GM19099 (cell line): Measurements from ENCODE around the gene PLA1A.

ENCODE experiments used
- POLR2A ChIP-seq: IDR thresholded peaks from 3 replicates; pipeline ENCODE4 v1.6.1; 2011; ENCODE audit warnings: low read depth; ENCODE audit not compliant: insufficient read length; ENCODE audit errors: extremely low read depth

The PLA1A gene

DNA sequence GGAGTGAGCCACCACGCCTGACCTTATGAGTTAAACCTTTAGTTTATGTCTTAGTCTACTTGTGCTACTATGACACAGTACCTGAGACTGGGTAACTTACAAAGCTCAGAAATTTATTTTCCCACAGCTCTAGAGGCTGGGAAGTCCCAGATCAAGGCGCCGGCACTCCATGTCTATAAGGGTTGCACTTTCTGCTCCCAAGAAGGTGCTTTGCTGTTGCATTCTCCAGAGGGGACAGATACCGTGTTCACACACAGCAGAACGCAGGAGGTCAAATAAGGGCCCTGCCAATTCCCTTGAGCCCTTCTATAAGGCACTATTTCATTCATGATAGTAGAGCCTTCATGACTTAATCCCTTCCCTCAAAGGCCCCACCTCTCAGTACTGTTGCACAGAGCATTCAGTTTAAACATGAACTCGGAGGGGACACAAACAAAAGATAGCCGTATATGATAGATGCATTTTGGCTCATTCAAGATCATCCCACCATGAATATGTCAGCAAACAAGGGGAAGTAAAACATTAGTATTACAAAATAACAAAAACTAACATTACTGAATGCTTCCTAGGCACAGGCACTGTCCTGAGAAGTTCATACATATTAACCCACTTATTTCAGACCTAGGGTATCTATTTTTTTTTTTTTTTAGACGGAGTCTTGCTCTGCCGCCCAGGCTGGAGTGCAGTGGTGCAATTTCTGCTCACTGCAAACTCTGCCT, 26.5 kb downstream of the PLA1A start:
- no peak for TF ChIP-seq POLR2A

DNA sequence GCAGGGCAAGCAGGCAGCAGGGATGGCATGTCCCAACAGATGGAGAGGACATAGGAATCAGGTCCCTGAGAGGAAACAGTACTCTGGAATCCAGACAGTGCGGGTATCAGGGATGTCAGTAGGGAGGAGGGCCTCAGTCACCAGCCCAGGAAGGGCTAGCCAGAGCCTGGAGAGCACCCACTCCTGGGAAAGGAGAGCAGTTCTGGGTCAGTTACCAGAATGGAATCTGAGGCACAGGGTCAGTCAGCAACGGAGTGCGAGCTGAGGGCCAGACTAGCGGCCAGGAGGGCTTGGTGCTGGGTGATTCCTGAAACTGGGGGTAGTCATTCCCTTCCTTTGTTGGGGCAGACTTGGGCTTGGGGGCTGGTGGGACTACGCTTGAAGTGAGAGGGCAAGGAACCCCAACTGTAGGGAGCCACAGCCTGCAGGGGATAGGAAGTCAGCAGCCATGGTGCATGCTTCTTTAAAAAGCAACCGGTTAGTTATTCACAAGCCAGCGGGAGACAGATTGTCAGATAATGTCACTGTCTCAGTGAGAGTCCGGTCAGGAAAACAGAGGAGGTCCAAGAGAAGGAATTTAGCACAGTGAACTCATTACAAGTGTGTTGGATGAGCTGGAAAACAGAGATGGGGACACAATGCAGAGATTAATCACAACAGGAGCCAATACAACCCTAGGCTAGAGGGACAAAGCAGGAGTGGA, 27.9 kb downstream of the PLA1A start:
- no peak for TF ChIP-seq POLR2A

DNA sequence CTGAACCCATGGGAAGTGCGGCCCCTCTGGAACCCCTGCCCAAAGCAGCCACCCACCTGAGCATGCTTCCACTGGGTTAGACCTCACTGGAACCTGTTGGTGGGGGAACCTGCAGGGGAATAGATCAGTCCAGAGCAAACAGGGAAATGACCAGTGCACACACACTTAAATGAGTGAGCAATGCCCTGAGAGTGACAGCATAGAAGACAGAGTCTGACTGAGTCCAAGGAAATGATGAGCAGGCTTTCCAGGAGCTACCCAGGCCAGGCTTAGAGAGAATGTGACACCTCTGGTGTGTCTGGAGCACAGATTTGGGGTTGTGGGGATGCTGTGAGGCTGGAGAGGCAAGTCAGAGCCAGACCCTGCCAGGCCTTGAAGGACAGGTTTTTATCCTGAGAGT, 28.5 kb downstream of the PLA1A start:
- no peak for TF ChIP-seq POLR2A

DNA sequence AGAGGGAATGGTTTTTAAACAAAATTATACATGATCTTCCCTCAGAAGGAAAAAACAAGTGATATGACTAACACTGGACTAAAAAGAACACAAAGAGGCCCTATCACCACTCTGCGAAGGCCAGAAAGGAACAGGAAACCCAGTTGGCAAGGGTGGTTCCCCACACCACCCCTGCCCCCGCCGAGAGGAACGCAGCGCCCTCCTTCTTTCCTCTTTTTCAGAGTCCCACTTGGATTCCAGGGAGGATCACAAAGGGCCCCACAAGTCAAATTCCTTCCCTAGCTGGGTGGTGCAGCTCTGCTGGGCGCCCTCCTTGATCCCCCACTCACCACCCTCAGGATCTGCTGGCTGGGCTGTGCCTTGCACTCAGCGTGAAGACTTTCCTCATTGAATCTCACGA, 29.8 kb downstream of the PLA1A start:
- TF ChIP-seq POLR2A = no peak

DNA sequence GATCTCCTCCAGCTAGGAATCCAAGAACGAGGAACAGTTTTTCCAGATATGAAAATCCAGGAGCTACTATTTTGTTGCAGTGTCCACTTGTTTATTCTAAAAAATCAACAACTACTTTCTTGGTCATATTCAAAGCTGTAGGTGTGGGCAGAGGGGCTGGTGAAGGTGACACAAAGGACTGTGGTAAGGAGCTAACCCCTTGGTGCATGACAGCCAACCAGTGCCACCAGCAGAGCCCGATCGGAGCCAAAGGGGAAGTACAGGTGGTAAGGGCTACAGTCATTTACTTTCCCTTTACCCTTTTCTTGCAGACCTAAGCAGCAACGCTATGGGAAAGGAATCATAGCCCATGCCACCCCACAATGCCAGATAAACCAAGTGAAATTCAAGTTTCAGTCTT, 30.7 kb downstream of the PLA1A start:
- TF ChIP-seq POLR2A = no peak

DNA sequence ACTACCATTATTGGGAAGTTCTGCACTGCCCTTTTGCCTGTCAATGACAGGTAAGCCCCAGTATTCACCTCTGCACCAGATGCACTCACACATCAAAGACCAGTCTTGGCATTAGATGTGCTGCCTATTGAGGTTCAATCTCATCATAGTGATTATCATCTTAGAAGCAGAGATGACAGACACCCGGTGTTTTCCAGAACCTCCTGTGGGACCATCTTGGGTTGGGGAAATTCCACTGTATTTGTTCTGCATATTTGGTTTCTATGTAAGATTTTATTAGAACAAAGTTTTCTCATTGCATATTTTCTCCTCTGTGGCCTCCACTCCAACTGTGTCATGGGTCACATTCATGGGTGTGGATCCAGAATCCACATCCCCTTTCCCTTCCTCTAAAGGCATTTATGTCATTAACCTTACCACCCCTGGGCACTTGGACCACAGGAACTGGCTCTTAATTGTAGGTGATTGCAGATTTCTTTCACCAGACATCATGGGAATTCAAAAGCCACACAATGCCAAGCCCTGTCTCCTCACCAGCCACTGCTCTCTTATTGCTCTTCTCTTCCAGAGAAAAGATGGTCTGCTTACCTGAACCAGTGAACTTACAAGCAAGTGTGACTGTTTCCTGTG, 31.2 kb downstream of the PLA1A start:
- no peak for TF ChIP-seq POLR2A

DNA sequence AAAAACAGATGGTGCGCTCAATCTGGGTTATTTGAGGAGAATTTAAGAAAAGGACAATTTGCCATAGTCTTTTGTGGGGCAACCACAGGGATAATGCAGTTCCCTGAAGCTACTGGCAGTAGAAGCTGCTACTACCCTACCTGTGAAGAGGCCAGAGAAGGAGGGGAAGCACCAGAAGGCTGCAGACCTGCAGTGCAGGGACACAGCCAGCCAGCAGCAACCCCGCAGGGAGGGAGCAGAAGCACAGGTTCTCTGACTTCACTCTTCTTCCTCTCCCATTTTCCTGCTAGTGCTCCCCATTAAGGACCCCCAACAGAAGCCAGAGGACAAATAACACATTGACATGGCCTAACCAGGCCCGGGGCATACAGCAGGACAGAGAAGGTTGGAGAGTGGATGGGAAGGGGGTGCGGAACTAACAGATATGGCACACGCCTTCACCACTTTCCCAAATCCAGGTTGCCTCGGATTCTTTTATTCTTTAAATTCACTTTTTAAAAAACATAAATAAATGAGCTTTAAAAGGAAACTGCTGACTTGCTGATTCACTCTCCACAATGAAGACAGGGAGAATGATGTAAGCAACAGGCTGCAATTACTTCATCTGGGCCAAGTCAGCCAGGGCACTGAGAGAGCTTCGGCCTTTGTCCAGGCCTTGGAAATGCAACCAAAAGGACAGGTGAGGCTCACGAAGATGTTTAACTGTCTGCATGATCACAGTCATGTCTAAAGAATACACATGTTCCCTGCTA, 32.6 kb downstream of the PLA1A start:
- no peak for TF ChIP-seq POLR2A

DNA sequence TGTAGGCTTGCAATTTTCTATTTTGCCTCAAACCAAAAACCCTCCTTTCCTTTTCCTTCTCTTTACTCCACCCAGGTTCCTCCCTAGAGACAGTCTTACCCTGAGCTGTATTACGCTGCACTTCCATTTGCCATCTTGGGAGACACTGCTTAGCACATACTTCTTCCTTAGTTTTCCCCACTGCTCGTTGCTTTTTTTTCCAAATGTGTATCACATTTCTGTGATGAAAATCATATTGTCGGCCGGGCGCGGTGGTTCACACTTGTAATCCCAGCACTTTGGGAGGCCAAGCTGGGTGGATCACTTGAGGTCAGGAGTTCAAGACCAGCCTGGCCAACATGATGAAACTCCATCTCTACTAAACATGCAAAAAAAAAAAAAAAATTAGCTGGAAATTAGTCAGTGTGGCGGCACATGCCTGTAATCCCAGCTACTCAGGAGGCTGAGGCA, 33.2 kb downstream of the PLA1A start:
- no peak for TF ChIP-seq POLR2A

DNA sequence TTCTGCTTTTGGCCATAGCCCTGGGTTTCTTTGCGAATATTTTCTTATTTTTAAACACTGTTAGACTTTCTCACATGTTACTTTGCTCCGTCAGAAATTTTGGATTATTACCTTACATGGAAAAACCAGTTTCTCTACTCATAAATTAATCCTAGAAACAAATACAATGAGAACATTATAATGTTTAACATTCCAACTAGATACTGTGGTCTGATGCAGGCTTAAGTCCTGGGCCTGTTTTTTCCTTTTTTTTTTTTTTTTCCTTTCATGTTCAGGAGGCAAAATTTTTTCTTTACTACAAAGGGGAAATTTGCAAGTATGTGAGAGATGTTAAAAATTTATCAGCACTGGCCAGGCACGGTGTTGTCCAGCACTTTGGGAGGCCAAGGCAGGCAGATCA, 33.8 kb downstream of the PLA1A start:
- TF ChIP-seq POLR2A = no peak

DNA sequence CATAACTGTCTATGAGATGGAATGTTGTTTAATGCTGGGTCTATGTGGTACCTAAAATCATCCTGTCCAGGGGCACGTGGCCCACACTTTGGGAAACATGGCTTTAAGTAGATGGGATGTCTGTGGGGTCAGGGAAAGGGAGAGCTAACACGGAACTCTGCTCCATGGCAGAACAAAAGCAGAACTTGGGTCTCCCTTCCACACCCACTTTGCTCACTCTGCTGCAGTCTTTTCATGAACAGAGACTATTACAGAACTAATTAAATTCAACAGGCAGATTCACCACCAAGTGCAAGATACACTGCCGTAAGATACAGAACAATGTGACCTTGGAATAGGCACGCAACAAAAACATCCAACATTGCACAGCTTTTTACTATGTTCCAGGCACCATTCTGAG, 34.5 kb downstream of the PLA1A start:
- no peak for TF ChIP-seq POLR2A

DNA sequence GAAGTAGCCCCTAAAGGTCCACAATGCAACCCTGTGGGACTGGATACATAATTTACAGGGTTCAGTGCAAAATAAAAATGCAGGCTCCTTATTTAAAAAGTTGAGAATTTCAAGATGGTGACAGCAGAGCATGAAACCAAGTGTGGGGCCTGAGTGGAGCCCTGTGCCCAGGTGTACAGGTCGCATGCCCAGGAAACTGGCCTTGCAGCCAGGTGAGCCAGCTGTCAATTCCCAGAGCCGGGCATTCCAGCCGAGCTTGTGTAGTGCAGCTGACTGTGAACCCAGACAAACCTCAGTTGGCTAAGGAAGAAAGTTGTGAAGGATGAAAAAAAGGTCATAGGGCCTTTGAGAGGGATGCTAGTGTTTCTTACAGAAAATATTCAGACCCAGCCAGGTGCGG, 35.1 kb downstream of the PLA1A start:
- no peak for TF ChIP-seq POLR2A

DNA sequence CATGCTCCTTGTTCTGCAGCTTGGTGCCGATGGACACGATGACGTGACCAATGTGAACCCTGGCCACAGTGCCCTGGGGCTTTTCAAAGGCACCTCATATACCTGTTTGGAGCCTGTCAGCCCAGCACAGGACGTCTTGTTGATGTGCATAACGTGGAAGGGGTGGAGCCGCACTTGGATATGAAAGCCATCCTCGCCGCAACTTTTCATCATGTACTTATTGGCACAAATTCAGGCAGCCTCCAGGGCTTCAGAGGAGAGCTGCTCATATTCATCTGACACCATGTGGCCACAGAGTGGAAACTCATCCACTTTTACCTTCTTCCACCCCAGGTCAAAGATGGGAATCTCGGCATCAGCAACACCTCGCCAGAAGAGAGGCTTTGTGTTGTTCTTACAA, 38.0 kb downstream of the PLA1A start:
- TF ChIP-seq POLR2A = no peak

DNA sequence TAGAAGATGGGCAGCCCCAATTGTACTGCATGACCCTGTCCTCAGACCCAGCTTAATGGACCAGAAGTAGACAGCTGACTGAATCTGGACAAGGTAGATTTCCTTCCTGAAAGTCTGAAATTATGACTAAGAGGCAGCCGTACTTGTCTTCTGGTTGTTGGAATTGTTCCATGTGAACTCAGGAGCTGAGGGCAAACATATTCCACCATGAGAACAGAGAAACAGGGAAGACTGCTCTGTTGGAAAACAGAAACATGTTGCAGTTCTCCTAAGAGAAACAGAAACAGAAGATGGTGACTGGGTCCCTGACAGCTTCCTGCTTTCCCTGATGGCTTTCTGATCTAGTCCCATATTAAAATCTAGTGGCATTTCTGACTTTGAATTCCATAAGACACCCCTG, 38.6 kb downstream of the PLA1A start:
- no peak for TF ChIP-seq POLR2A

DNA sequence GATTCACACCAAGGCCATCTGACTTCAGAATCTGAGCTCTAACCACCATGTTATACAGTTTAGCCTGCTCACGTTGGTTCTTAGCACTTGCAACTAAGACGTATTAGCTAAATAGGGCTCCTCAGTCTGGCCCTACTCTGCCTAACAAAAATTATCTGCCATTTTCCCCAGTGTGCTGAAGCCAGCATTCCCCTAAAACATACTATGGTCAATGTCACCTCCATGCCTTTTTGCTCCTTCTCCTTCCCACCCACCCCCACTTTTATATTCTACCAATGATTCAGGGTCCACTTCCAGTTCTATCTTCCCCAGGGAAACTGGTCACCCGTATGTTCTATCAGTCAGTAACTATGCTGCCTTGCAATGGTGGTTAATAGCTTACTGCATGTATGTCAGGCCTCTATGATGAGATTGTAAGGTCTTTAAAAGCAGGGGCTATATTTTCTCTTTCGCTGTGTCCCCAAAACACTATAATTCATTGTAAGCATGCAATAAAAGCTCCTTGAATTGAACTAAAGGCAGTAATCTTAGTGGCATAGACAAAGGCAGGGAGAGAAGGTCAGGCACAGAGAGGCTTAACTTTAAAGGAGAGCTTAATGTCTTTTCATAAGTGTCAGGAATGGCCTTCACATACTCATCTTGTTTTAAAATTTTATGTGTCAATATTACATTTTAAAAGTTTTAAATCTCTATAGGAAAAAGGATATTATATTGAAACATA, 39.4 kb downstream of the PLA1A start:
- TF ChIP-seq POLR2A = no peak
